K562 treated with DMSO at 1 percent for 12 hours (cell line): Measurements from ENCODE around the gene OR2V1. TPM values are rescaled to one million over a fixed set of nuclear protein-coding genes. Genes with fewer than 3 reads are reported as not detected.

Experiments
- total RNA-seq: library from RNA; unstranded; fragments of 300-600 nt; gene quantifications from 2 replicates; pipeline ENCODE4 v1.2.3, GENCODE V29; 2022; ENCODE audit not compliant: insufficient read depth

Gene OR2V1
- total RNA-seq, result not detected in 2 replicates

GRCh38 chr5:181130832-181131496, at the start of gene OR2V1:
Gene OR2V1 (minus strand): TSS chr5:181131169. CDS start chr5:181125304, 5,865 bp downstream.

GRCh38 chr5:181146927-181147636, 16.1 kb upstream of the OR2V1 start, which contains the start of gene OR2V2:
Gene OR2V2 (plus strand): TSS chr5:181147586. CDS start chr5:181154943, 7,357 bp downstream.

Other genes starting within 250 kb of the OR2V1 start
- gene BTNL8, start 232.0 kb downstream of the OR2V1 start, total RNA-seq, result not detected in 2 replicates
- gene BTNL3, start 142.3 kb downstream of the OR2V1 start, total RNA-seq, result not detected in 2 replicates
- 17.9 and 40.8 TPM in 2 replicates for gene BTNL9, start 90.9 kb downstream of the OR2V1 start, total RNA-seq
- not detected in 2 replicates for gene OR2V2, start 16.4 kb upstream of the OR2V1 start, total RNA-seq
- gene TRIM7, start 74.0 kb upstream of the OR2V1 start, total RNA-seq, result 6.0 and 6.8 TPM in 2 replicates
- 18.9 and 20.7 TPM in 2 replicates for gene TRIM41, start 92.1 kb upstream of the OR2V1 start, total RNA-seq
- 6,514 and 7,340 TPM in 2 replicates for gene RACK1, start 112.7 kb upstream of the OR2V1 start, total RNA-seq
- gene TRIM52, start 130.0 kb upstream of the OR2V1 start, total RNA-seq, result 5.1 and 15.1 TPM in 2 replicates
- gene OR4F3, start 236.1 kb upstream of the OR2V1 start, total RNA-seq, result not detected in 2 replicates